GM19328 (cell line): ENCODE measurements around the gene AOC1.
"Not testable (repeated sequence)": the region's sequence is repeated elsewhere in the genome, so short reads cannot be mapped to it uniquely, and the experiment has no call there.

Source experiments
- ATAC-seq: cut with Tn5 transposase; IDR thresholded peaks from one replicate; pipeline ENCODE4 v1.9.1; 2021; ENCODE audit warnings: mild to moderate bottlenecking, moderate library complexity; ENCODE audit not compliant: unreplicated experiment

AOC1 gene

DNA sequence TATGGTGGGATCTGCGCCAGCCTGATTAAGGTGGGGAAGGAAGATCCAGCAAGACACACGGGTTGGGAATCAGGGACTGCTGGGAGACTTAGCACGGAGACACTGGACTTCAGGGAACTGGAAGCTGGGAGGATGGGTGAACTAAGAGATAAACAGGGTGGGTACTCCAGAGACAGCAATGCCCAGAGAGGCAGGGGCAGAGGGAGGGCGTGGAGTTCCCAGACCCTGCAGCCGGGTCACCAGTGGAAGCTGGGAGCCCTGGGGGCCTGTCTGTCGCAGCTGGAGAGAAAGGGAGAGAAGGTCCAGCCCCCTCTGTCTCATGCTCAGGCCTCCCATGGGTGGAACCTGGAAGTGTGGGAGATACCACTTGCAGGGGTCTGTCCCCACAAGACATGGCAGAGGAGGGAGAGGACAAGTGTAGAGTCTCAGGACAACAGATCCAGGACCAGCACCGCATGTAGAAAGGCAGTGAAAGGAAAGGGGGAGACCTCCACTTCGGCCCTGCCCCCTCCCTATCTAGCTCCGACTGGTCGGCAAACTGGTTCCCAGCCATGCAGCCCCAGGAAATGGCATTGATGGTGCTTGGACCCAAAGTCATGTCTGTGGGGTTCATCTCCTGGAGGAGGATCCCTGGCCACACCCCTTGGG lies 44.4 kb downstream of the AOC1 start:
- ATAC-seq: no peak

DNA sequence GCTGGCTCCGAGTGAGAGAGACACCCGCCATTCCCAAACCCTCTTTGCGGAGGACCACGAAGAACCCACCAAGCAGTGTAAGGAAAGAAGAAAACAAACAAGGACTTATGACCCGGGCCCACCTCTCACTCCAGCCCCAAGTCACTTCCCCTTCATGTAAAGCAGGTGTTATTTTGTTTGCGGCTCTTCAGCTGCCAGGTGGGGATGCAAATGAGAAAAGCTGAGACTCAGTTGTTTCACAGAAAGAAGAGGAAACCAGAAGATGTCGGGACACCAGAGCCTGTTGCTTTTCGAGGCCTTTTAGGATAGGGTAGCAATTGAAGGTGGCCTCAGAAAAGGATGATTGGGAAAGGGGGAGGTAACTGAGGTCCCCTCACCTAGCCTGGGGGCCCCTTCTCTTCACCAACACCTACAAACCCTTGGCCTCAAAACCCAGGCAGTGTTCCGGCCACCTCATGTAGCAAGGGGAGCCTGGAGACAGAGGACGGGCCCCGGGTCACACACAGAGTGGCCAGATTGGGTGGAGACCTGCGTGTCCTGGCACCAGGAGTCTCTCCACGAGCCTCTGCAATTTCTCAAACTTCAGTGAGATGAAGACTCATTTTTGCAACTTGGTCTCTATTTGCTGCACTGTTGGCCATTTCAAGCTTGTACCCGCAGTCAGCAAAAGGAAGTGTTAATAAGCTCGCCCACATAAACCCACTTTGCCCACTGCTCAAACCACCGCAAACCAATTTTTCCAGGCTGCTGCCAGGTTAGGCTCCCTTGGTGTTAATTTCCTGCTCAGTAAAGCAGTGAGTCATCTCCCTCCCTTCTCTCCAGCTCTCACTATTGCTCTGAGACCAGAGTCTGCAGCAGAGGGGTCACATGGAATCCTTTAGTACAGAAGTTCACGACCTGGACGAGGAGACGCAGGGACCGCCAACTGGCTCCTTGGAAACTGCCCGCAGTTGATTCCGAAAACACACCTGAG lies 45.5 kb downstream of the AOC1 start:
- ATAC-seq: peak; percentile 60

DNA sequence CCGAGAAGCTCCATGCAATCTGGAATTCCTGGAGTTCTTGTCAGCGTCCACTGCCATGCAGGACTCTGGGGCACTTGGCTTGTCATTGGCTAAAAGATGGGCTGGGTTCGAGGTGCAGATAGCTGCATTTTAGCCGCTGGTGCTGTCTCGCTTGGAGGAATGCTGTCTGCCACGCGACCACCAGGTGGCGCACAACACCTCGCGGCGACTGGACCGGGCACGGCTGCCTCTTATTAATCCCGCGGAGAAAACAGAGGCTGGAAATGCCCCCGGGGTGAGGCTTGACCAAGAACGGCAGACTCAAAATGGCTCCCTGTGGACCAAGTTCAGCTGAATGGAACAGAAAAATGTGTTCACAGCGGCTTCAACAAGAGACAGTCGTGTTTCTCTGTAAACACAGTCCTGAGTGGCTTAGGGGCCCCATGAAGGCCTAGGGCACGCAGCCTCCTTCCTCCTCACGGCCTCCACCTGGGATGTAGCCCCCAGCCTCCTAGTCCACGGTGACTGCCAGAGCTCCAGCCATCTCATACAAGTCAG lies 46.2 kb downstream of the AOC1 start:
- ATAC-seq: peak; percentile 52

DNA sequence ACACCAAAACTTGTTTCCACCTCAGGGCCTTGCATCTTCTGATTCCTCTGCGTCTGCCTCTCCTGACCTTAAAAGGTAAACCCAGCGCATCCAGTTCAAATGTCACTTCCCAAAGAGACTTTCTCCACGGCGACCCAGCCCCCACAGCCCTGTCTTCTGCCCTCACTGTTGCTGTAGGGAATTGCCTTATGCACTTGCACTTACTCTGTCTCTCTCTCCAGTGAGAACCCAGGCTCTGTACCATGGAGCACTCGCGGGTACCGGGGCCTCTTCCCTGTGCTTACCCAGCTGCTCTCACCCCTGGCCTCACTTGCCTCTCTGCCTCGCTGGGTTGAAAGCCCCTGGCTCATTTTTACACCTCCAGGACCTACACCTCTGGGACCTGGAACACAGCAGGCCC lies 48.4 kb downstream of the AOC1 start:
- ATAC-seq: no peak

DNA sequence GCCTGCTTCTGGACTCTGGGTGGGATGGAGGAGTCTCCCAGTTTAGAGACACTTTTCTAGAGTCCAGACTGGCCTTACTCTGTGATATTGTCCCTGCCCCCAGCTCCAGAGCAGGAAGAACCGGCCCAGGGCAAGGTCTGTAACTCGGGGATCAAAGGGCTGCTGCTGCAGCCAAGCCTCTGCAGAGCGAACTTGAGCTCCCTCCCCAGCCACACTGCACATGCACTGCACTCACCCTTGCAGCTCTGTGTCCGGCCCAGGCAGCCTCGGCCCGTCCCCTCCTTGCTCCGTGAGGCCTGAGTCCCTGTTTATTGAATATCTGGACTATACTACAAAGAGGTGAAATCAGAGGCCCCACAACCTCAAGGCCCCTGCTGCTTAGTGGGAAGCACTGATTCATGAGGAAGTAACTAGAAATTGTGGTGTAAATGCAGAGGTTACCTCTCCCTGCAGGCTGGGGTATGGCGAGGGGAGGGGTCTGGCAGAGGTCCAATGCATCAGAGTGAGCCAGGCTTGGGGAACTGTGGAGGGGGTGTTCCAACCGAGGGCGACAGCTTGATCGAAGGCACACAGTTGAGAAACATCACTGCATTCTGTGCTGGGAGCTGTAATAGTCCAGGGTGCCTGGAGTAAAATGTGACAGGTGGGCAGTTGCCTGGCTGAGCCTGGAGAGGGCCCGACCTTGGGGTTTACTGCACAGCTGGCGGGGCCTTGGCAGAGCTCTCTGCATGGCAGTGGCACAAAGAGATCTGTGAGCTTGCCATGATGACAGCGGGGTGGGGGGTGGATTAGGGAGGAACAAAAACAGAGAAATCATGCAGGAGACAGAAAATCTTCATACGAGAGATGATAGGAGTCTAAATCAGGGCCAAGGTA lies 49.1 kb downstream of the AOC1 start:
- no peak for ATAC-seq

DNA sequence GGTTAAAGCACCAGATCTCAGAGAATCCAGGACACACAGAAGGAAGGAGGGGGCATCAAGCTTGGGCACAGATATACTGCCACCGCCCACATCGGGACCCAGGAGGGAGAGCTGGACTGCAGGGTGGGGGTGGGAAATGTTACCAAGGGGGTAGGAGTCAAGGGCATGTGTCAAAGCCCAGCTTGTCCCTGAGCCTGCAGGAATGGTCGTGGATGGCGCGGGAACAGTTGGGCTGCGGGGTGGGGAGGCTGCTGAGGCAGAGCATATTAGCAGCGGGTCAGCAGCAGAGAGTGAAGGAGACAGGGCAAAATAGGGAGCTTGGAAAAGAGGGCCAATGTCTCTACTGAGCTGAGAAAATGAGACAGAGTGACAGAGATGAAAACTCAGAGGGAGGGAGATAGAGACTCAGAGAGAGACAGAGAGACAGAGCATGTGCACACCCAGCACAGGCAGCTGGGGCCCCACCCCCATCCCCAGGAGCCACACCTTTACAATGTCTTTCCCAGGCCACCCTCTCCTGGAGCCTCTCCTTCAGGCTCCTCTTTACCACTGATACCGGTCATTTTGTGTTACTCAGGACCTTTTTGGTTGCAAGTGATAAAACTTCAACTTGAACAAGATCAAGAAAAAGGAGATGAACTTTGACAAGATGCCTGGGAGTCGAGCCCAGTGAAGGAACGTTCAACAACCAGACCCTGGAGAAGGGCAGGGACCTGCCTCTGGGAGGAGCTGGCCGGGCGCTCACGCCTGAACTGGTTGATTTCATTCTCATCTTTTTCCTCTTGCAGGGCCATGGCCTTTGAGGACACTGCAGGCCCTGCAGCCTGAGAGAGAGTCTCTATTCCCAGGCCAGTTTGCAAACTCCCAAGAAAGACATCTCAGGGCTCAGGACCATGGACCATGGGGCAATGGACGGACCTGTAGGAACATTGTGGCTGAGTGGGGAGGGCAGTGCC lies 50.0 kb downstream of the AOC1 start:
- no peak for ATAC-seq

DNA sequence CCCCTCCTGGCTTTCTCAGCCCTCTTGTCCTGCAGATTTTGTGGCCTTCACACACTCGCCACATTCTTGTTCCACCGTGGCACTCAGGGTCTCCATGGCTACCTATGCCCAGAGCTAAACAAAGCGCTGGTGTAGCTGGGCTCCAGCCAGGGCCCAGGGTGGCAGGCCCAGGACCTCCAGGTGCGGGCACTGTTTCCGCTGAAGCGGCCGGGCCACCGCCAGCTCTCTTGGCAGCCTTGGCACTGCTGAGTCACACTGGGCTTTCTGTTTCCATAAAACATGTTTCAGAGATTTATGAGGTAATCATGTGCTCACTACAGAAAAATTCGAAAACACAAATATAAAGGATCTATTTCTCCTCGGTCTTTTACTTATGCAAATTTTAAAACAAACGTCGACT lies 51.3 kb downstream of the AOC1 start:
- no peak for ATAC-seq

DNA sequence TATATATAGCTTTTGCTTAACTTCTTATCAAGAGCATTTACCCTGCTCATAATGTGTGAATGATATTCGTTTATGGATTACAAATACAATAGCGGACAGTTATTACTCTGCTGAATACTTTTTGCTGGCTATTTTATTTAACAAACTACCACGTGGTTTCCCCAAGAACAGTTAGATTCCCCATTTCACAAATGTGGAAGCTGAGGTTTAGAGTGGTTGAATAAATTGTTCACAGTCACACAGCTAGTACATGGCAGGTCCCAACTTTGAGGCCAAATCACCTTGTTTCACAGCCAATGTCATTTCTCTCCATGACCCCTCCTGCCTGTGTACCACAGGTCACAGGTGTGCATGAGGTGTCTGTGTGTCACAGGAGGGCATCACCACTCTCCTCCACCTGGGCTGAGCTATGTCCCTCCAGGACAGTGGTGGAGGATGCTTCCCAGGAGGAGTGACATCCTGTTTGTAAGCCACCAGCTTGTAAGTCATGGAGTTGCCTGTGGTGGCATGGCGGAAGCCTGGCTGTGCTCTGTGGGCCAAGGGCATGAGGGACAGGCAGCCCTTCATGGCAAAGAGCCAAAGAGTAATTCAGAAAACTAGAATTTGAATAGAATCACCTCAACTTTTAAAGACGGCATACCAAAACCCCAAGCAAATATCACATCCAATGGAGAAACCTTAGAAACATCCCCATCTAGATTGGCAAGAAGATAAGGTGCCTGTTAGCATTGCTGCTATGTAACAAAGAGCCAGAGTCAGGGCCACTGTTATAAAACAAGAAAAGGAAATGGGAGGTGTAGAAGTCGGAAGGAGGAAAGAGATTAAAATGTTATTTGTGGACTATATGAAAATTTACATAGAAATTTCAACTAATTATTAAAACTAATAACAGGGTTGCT lies 51.9 kb downstream of the AOC1 start:
- no peak for ATAC-seq

DNA sequence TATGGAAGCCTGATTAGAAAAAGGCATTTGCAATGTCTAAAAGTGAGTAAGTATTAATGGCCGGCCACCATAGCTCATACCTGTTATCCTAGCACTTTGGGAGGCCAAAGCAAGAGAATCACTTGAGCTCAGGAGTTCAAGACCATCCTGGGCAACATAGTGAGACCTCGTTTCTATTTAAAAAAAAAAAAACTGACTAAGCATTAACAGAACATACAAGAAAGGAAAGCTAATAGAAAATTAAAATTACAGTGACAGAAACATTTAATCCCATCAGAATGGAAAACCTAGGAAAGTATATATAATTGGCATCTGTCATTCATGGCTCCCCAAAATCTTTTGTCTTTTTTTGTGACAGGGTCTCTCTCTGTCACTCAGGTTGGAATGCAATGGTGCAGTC lies 55.9 kb downstream of the AOC1 start:
- ATAC-seq: no peak

DNA sequence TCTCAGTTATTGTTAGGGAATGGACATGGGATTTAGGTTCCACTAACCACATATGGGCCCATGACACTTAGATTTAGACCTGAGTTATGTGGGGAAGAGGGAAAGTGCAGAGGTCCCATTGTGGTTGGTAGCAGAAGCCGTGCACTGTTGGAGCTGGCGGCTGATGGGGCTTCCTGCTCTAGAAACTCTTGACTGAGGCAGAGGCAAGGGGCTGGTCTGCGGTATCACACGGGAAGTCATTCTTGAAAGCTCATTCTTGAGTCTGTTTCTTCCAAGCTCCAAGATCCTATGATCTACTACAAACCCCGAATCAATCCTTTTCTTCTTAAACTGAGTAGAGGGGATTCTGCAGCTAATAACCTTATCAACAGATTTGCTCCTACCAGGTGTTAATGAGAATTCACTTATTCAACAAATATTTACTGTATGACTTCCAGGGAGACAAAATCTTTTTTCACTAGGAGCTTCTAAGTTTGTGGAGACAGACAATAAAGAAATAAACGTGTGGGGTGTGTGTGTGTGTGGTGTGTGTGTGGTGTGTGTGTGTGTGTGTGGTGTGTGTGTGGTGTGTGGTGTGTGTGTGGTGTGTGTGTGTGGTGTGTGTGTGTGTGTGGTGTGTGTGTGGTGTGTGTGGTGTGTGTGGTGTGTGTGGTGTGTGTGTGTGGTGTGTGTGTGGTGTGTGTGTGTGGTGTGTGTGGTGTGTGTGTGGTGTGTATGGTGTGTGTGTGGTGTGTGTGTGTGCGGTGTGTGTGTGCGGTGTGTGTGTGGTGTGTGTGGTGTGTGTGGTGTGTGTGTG lies 57.1 kb downstream of the AOC1 start:
- no peak for ATAC-seq

DNA sequence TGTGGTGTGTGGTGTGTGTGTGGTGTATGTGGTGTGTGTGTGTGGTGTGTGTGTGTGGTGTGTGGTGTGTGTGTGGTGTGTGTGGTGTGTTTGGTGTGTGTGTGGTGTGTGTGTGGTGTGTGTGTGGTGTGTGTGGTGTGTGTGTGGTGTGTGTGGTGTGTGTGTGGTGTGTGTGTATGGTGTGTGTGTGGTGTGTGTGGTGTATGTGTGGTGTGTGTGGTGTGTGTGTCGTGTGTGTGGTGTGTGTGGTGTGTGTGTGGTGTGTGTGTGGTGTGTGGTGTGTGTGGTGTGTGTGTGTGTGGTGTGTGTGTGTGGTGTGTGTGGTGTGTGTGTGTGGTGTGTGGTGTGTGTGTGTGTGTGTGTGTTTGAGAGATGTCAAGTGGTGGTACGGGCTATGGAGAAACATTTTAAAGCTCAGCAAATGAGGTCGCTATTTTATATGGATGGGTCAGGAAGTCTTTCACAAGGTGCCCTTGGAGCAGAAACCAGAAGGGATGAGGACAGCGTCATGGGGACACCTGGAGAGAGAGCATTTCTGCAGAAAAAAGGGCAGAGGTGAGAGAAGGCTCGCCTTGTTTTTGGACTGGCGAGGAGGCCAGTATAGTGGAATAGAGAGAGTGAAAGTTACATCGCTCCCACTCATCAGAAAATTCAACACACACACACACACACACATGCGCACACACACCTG lies 58.1 kb downstream of the AOC1 start:
- not testable (repeated sequence) for ATAC-seq

DNA sequence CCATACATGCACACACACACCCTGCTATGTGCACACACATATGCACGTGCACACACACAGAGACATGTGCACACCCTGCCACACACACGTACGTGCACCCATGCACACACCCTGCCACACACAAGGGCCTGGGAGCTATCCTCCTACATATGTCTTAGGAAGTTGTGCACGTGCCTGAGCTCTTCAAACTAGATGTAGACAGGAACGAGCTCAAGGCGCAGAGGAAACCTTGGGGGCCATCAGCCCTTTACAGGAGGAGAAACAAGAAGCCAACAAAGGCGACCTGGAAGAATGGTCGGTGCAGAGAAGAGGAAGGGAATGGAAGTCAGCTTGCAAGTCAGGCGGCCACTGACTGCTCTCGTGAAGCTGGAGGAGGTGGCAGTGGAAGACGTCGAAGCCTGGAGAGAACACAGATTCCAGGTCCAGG lies 58.7 kb downstream of the AOC1 start:
- no peak for ATAC-seq
